Colonic mucosa (tissue), 4 donors: Measurements from ENCODE around the gene ADK. TPM values are rescaled to one million over a fixed set of nuclear protein-coding genes. Genes with fewer than 3 reads are reported as not detected.
"Not testable (repeated sequence)": the region's sequence is repeated elsewhere in the genome, so short reads cannot be mapped to it uniquely, and the experiment has no call there.

Source experiments
- DNase-seq: peaks from one replicate; pipeline ENCODE4 v3.0.0-alpha.2; 2020
- H3K27ac ChIP-seq: fragments of 200-600 bp; one replicate; pipeline ENCODE4 v1.8.0; 2021
- H3K27me3 ChIP-seq: fragments of 200-600 bp; one replicate; pipeline ENCODE4 v1.8.0; 2021
- H3K36me3 ChIP-seq: fragments of 200-600 bp; one replicate; pipeline ENCODE4 v1.8.0; 2021
- H3K4me1 ChIP-seq: fragments of 200-600 bp; one replicate; pipeline ENCODE4 v1.8.0; 2021; ENCODE audit warnings: mild to moderate bottlenecking
- H3K4me3 ChIP-seq: fragments of 200-600 bp; one replicate; pipeline ENCODE4 v1.8.0; 2021
- H3K9ac ChIP-seq, 2 donors: one replicate each; pipeline ENCODE4 v1.7.0; 2013; ENCODE audit warnings: control low read depth in 2 of 2, low read depth in 2 of 2, low read length in 2 of 2
- H3K9me3 ChIP-seq: fragments of 200-600 bp; one replicate; pipeline ENCODE4 v1.8.0; 2021
- CTCF ChIP-seq: fragments of 200-600 bp; IDR thresholded peaks from one replicate; pipeline ENCODE4 v1.8.0; 2022; ENCODE audit warnings: antibody characterized with exemption, mild to moderate bottlenecking
- intact Hi-C: fragments of 100-400 bp; cut with DNase I; formaldehyde crosslinking; loops from one replicate; pipeline ENCODE4 v1.14.1; 2022
- total RNA-seq, 2 donors: library from RNA; stranded (reverse); fragmentation: NEBNext Ultra II Directional in 1 of 2; extraction: Animal tissue kit (Norgen Biotek cat#: 25700) in 1 of 2; gene quantifications; one replicate each; pipeline ENCODE4 v1.2.1, GENCODE V29; 2021
- donor health status: healthy.
- donor health status: DM: no; HTN: no; CAD: no.
- donor health status: DM: no; HTN: no; CAD: no.

ADK gene
- total RNA-seq, 2 donors from 2014 or later: 20.2 to 27.6 TPM

GRCh38 chr10:74558897-74559296 lies 407.9 kb downstream of the ADK start:
- no peaks in the 10 kb centered on the region for H3K9me3 ChIP-seq
- intact Hi-C loops: no loop called here
- no peaks in the 10 kb centered on the region for H3K4me1 ChIP-seq
- no peak overlapping the region for H3K27ac ChIP-seq
- no peak for DNase-seq
- no peak for TF ChIP-seq CTCF
- no peak overlapping the region for H3K9ac ChIP-seq
- no peaks in the 10 kb centered on the region for H3K27me3 ChIP-seq
- H3K4me3 ChIP-seq: no peak overlapping the region
- no peaks in the 10 kb centered on the region for H3K36me3 ChIP-seq

GRCh38 chr10:74568896-74569295 lies 417.9 kb downstream of the ADK start:
- H3K9me3 ChIP-seq, H3K4me1 ChIP-seq, DNase-seq, H3K9ac ChIP-seq, intact Hi-C loops, H3K4me3 ChIP-seq, H3K27me3 ChIP-seq, H3K36me3 ChIP-seq, H3K27ac ChIP-seq: not testable (repeated sequence)

GRCh38 chr10:74573497-74573896 lies 422.5 kb downstream of the ADK start:
- intact Hi-C loops: not testable (repeated sequence)

GRCh38 chr10:74575191-74575720 lies 424.2 kb downstream of the ADK start:
- Histone ChIP-seq H3K4me3 (no peak overlapping the region), H3K36me3 (no peaks in the 10 kb centered on the region), H3K27ac (no peak overlapping the region), H3K9ac (no peak overlapping the region), H3K4me1 (no peaks in the 10 kb centered on the region), H3K9me3 (no peaks in the 10 kb centered on the region), H3K27me3 (no peaks in the 10 kb centered on the region)
- DNase-seq: no peak
- intact Hi-C loops: no loop called here
- no peak for TF ChIP-seq CTCF

More at GRCh38 chr10:74573497-74573896, 422.5 kb downstream of the ADK start:
- H3K4me1 ChIP-seq, H3K27me3 ChIP-seq, H3K9ac ChIP-seq, H3K9me3 ChIP-seq, H3K4me3 ChIP-seq, H3K36me3 ChIP-seq, DNase-seq, H3K27ac ChIP-seq: not testable (repeated sequence)

GRCh38 chr10:74575912-74576311 lies 424.9 kb downstream of the ADK start:
- H3K27ac ChIP-seq: no peak overlapping the region
- no peak overlapping the region for H3K9ac ChIP-seq
- no peak for TF ChIP-seq CTCF
- H3K9me3 ChIP-seq: no peaks in the 10 kb centered on the region
- H3K27me3 ChIP-seq: no peaks in the 10 kb centered on the region
- DNase-seq: no peak
- no peaks in the 10 kb centered on the region for H3K4me1 ChIP-seq
- no peaks in the 10 kb centered on the region for H3K36me3 ChIP-seq
- intact Hi-C loops: no loop called here
- no peak overlapping the region for H3K4me3 ChIP-seq

- Histone ChIP-seq H3K27me3 (no peaks in the 10 kb centered on the region), H3K4me3 (no peak overlapping the region), H3K9me3 (no peaks in the 10 kb centered on the region), H3K27ac (no peak overlapping the region), H3K4me1 (no peaks in the 10 kb centered on the region), H3K36me3 (no peaks in the 10 kb centered on the region), H3K9ac (no peak overlapping the region)
- no peak for DNase-seq
- intact Hi-C loops: no loop called here
- TF ChIP-seq CTCF: no peak
These were observed 425.6 kb downstream of the ADK start for GRCh38 chr10:74576586-74576985.

- H3K27ac ChIP-seq, H3K9ac ChIP-seq, H3K4me1 ChIP-seq, DNase-seq, H3K36me3 ChIP-seq, intact Hi-C loops, H3K27me3 ChIP-seq, H3K9me3 ChIP-seq, H3K4me3 ChIP-seq: not testable (repeated sequence)
These were observed 429.4 kb downstream of the ADK start for GRCh38 chr10:74580438-74580837.
